Esophagus muscularis mucosa (tissue), 3 donors: ENCODE results near the gene PIP5K1B.

Source experiments
- CTCF ChIP-seq, 3 experiments: fragments of 200-600 bp in 2 of 3; fragments of 450-650 bp in 1 of 3; sonication (generic) in 2 of 3; IDR thresholded peaks; one replicate each; pipeline ENCODE4 v1.5.1; 2017 to 2019; ENCODE audit warnings: antibody characterized with exemption in 3 of 3, mild to moderate bottlenecking in 2 of 3, moderate library complexity in 1 of 3
- POLR2A ChIP-seq: fragments of 450-650 bp; IDR thresholded peaks from one replicate; pipeline ENCODE4 v1.6.1; 2017; ENCODE audit warnings: antibody characterized with exemption, moderate library complexity, mild to moderate bottlenecking, low read depth
- POLR2AphosphoS5 ChIP-seq, 2 donors: sonication (generic); formaldehyde crosslinking; IDR thresholded peaks; one replicate each; pipeline ENCODE4 v1.6.1; 2017; ENCODE audit warnings: antibody characterized with exemption in 2 of 2

- TF ChIP-seq POLR2A (no peak), POLR2AphosphoS5 (IDR thresholded peaks at IDR 0.05) (no peak), CTCF (IDR thresholded peaks at IDR 0.05) (no peak)
Measured at GRCh38 chr9:68873179-68873578, 168.1 kb downstream of the PIP5K1B start.
